NCI-H2107 (cell line): ENCODE results near the gene MSX2.

Experiments
- DNase-seq: peaks from one replicate; lab custom pipeline; 2025; lab: John Stamatoyannopoulos, UW

MSX2 gene

DNA sequence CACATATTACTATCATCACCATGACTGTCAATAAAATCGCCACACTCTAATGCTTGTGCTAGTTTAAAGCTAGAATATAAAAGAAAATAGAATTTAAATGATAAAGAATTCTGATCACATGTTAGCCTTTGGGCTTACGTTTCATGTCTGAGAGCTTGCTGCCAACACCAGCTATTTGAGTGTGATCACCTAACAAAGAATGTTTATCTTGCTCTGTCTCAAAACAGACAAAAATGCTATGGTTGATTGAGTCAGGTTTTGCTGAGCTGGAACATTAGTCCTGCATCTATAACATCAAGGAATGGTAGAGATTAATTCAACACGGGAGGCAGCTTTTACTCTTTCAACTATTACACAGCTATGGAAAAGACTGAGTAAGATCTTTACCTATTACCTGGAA is 50.7 kb downstream of the MSX2 start:
- no peak for DNase-seq

DNA sequence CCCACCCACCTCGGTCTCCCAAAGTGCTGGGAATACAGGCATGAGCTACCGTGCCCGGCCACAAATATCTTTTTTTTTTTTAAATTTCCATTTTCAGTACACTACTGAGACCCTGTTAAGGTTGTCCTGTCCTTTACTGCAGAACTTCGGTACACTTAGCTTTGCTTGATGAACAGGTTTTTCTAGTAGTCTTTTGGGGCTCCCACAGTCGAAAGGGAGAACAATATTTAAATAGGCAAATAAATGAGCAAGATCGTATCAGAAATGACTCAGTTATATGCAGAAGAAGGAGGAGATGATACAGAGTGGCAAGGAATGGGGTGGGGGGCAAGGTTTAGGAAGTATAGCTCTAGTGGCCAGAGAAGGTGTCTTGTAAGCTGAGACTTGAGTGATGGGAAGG is 52.7 kb downstream of the MSX2 start:
- no peak for DNase-seq

DNA sequence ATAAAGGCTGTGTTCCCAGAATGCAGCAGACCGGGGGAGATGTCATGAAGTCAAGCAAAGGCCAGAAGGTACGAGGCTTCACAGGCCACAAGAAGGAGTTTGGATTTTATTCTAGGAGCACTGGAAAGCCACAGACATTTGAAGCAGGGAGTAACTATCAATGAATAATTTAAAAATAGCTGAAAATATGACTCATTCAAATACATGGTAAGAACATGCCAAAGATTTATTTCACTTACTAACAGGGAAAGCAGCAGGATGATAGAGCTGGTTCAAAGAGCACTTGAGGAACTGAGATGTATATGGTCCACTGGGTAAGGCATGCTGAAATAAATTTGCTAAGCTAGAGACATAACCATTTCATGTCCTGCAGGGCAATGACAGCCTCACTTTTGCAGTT is 53.2 kb downstream of the MSX2 start:
- no peak for DNase-seq
